GM21381 (cell line): ENCODE results near the gene C11orf86.

ENCODE experiments used
- ATAC-seq: cut with Tn5 transposase; IDR thresholded peaks from one replicate; pipeline ENCODE4 v1.9.1; 2021; ENCODE audit warnings: mild to moderate bottlenecking, moderate library complexity; ENCODE audit not compliant: unreplicated experiment

Gene C11orf86

GRCh38 chr11:66966351-66966750 is 8.8 kb upstream of the C11orf86 start:
- no peak for ATAC-seq

- no peak for ATAC-seq
These were observed 7.3 kb upstream of the C11orf86 start for GRCh38 chr11:66967670-66968425.

GRCh38 chr11:66969584-66970225 is 5.4 kb upstream of the C11orf86 start:
- no peak for ATAC-seq

- ATAC-seq, result no peak
These were observed 4.7 kb upstream of the C11orf86 start for GRCh38 chr11:66970371-66970806.

- no peak for ATAC-seq
These were observed 4.2 kb upstream of the C11orf86 start for GRCh38 chr11:66970807-66971442.

GRCh38 chr11:66971488-66971887 is 3.6 kb upstream of the C11orf86 start:
- no peak for ATAC-seq

GRCh38 chr11:66973956-66974580 is 1.0 kb upstream of the C11orf86 start:
- ATAC-seq, result no peak

GRCh38 chr11:66975405-66976027 is 412 bp downstream of the C11orf86 start:
- ATAC-seq, result no peak

GRCh38 chr11:66976028-66976467 is 944 bp downstream of the C11orf86 start:
- ATAC-seq, result no peak

GRCh38 chr11:66976925-66977324 is 1.8 kb downstream of the C11orf86 start:
- ATAC-seq, result no peak

- no peak for ATAC-seq
These were observed 3.1 kb downstream of the C11orf86 start for GRCh38 chr11:66978229-66978628.

GRCh38 chr11:66978717-66979116 is 3.6 kb downstream of the C11orf86 start:
- no peak for ATAC-seq

- ATAC-seq, result no peak
These were observed 4.4 kb downstream of the C11orf86 start for GRCh38 chr11:66979336-66979980.

GRCh38 chr11:66981976-66982578 is 7.0 kb downstream of the C11orf86 start:
- ATAC-seq, result no peak

- no peak for ATAC-seq
These were observed 8.3 kb downstream of the C11orf86 start for GRCh38 chr11:66983275-66983924.

GRCh38 chr11:66985508-66986177 is 10.5 kb downstream of the C11orf86 start:
- no peak for ATAC-seq

- ATAC-seq, result no peak
These were observed 11.1 kb downstream of the C11orf86 start for GRCh38 chr11:66986178-66986545.

- ATAC-seq, result no peak
These were observed 12.1 kb downstream of the C11orf86 start for GRCh38 chr11:66987158-66987620.
